NCI-H1417 treated with DMSO at 0.1 percent for 48 hours (cell line): ENCODE results near the gene PLA2G4D.

ENCODE experiments used
- DNase-seq: peaks from one replicate; lab custom pipeline; 2025; lab: John Stamatoyannopoulos, UW

Gene PLA2G4D, protein sequence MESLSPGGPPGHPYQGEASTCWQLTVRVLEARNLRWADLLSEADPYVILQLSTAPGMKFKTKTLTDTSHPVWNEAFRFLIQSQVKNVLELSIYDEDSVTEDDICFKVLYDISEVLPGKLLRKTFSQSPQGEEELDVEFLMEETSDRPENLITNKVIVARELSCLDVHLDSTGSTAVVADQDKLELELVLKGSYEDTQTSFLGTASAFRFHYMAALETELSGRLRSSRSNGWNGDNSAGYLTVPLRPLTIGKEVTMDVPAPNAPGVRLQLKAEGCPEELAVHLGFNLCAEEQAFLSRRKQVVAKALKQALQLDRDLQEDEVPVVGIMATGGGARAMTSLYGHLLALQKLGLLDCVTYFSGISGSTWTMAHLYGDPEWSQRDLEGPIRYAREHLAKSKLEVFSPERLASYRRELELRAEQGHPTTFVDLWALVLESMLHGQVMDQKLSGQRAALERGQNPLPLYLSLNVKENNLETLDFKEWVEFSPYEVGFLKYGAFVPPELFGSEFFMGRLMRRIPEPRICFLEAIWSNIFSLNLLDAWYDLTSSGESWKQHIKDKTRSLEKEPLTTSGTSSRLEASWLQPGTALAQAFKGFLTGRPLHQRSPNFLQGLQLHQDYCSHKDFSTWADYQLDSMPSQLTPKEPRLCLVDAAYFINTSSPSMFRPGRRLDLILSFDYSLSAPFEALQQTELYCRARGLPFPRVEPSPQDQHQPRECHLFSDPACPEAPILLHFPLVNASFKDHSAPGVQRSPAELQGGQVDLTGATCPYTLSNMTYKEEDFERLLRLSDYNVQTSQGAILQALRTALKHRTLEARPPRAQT

GRCh38 chr15:42094512-42094963, at the start of gene PLA2G4D:
Gene PLA2G4D, minus strand, starts transcription at chr15:42094562. Its CDS starts 103 bp downstream, at chr15:42094459.
- no peak for DNase-seq

DNA sequence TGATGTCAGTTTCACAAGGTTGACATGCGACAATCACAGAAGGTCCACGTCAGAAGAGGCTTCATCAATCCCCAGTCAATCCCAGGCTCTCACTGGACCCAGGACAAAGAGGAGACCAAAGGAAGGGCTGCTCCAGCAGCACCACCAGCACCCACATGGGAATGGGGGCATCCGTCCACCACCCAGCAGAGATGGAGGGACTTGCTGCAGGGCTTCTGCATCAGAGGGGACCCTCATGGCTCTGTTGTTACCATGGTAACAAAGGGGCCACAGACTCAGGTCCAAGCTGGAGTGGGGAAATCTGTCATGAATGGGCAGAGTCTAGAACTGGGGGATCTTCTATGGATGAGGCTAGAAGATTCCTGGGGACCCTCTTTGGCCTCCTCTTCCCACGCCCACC, 49.0 kb upstream of the PLA2G4D start:
- DNase-seq, result no peak

- no peak for DNase-seq
Observed at GRCh38 chr15:42141795-42142667, 47.7 kb upstream of the PLA2G4D start.

- no peak for DNase-seq
Observed at GRCh38 chr15:42141246-42141645, 46.9 kb upstream of the PLA2G4D start.

- DNase-seq, result no peak
Observed at GRCh38 chr15:42140383-42141070, 46.2 kb upstream of the PLA2G4D start.

- no peak for DNase-seq
Observed at GRCh38 chr15:42139596-42139995, 45.2 kb upstream of the PLA2G4D start.

DNA sequence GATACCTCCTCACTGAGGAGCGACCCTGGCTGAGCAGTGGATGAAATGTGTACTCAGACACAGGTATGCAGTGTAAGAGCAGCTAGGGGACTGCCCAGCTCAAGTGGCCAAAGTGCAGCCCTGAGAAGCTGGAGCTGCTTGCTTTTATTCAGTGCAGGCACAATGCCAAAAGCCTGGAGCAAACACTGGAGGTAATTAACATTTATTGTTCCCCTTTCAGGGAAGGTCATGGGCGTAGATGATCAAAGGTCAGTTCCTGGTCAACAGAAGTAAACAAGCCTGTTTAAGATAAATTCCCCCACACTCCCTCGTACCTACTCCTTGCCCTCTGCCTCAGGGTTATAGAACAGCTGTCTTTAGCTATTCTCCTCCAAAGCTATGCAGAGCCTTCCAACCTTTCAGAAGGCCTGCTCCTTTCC, 44.6 kb upstream of the PLA2G4D start:
- DNase-seq, result no peak

GRCh38 chr15:42138411-42138810, 44.0 kb upstream of the PLA2G4D start:
- no peak for DNase-seq

GRCh38 chr15:42137461-42138261, 43.3 kb upstream of the PLA2G4D start:
- no peak for DNase-seq

DNA sequence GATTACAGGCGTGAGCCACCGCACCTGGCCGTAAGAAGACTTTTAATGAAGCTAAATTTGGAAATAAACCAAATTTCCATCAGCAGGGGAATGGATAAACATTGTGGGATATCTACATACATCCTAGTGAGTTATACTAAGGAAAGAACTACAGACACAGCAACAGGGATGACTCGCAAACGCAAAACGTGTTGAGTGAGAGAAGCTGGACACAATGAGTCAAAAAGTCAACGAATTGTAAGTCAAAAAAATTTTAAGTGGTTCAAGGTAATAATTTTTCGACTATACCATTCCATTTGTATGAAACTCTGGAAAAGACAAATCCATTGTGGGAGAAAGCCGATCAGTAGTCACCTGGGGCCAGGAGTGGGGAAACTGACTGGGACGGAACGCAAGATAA, 42.2 kb upstream of the PLA2G4D start:
- DNase-seq, result no peak

GRCh38 chr15:42135351-42135750, 41.0 kb upstream of the PLA2G4D start:
- no peak for DNase-seq

- DNase-seq, result no peak
Observed at GRCh38 chr15:42134617-42135245, 40.4 kb upstream of the PLA2G4D start.

DNA sequence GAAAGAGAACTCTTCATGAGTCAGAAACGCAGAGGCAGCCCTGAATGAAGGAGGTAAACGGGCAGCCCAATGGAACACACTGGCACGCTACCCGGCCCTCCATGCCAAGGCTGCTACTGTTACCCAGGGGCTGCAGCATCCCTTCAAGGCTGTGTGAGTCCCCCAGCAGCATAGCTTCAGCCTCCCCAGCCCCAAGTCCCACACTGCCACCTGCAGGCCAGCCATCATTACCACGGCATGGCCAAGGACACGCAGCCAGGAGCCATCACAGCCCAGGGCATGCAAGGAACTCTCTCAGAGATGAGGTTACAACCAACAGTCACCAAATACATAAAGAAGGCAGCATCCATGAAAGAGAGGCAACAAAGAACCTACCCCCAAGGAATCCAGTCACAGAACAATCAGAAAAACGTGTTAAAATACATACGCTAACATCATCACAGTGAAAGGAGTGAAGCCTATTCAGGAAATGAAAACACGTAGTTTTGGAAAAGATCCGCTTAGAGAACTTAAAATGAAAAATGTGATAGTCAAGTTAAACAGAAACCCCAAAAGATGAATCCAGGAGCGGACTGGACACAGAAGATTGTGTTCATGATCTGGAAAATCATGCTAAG, 39.6 kb upstream of the PLA2G4D start:
- no peak for DNase-seq

DNA sequence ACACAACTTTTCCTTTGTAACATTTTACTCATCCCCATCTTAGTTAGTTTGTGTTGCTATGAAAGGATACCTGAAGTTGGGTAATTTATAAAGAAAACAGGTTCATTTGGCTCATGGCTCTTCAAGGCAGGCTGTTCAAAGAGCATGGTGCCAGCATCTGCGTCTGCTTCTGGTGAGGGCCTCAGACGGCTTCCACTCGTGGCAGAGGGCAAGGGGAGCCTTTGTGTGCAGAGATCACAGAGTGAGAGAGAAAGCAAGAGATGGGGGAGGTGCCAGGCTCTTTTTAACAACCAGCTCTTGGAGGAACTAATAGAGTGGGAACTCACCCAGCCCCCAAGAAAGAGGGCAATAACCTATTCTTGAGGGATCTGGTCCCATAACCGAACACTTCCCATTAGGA, 39.0 kb upstream of the PLA2G4D start:
- DNase-seq, result no peak

DNA sequence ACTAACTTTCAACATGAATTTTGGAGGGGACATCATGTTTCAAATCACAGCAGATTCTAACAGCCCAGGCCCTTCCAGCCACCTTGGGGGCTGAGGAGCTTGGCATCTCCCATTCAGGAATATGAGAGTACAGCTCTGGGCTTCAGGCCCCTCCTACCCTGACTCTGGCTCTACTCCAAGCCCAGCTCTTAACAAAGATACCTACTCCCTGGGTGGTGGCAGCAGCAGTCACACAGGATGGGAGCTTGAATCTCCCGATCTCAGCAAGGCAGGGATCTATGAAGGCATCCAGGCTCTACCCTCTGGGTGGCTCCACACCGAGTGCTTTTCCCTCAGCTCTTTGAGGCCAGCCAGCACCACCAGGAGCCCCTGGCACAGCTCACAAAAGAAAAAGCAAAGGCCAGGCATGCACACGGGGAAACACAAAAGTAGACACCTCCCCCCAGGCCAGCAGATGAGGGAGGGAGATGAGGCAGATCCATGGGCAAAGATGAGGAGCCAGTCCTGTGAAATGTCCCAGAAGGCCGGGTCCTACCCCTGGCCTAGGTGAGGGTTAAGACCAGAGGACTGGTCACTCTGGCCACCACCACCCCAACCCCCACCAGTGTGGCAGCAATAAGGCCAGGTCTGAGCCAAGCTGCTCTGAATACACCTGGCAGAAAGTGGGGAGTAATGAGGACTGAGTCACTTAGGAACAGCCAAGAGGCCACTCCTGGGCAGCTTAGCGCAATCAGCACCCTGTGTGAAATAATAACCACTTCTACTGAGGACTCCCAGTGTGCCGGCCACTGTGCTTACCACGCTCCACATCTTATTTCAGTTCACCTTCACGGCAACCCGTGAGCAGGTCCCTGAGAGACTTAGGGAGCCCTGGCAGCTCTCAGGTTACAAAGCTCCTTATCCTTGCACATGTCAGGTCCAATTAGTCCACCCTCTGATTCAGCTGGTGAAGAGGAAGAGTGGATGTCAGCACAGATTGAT, 37.8 kb upstream of the PLA2G4D start:
- no peak for DNase-seq

DNA sequence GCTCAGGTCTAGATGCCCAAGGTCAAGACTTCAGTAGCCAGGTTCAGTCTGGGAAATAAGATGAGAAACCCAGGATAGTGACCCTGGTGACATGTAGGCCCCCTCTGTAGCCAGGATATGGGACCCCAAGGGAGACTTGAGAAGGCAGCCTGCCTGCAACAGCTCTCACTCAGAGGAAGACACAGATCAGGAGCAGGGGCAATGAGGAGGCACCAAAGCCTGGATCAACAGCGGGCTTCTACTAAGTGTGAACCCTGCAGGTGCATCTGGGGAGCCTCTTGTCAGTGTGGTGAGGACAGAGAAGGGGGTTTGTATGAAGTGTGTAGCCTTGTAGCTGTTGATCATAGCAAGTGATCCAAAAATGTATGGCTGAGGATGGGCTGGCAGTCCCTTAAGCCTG, 36.6 kb upstream of the PLA2G4D start:
- DNase-seq, result no peak

- DNase-seq, result no peak
Observed at GRCh38 chr15:42130246-42130986, 36.1 kb upstream of the PLA2G4D start.

DNA sequence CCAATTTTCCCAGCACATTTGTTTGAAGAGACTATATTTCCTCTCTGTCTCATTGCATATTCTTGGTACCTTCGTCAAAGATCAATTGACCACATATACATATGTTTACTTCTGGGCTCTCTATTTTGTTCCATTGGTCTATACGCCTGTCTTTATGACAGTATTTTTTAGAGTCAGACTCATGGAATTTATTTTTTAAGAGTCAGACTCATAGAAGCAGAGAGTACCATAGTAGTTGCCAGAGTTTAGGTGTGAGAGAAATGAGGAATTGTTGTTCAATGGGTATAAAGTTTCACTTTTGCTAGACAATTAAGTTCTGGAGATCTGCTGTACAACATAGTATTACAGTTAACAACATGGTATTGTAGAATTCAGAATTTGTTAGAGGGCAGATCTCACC, 35.0 kb upstream of the PLA2G4D start:
- no peak for DNase-seq
